HG03060 (cell line): ENCODE results near the gene RTP5.
"Not testable (repeated sequence)": the region's sequence is repeated elsewhere in the genome, so short reads cannot be mapped to it uniquely, and the experiment has no call there.

Experiments used
- ATAC-seq: cut with Tn5 transposase; IDR thresholded peaks from one replicate; pipeline ENCODE4 v1.9.1; 2021; ENCODE audit warnings: low read depth, moderate number of reproducible peaks; ENCODE audit not compliant: unreplicated experiment

Gene RTP5

DNA sequence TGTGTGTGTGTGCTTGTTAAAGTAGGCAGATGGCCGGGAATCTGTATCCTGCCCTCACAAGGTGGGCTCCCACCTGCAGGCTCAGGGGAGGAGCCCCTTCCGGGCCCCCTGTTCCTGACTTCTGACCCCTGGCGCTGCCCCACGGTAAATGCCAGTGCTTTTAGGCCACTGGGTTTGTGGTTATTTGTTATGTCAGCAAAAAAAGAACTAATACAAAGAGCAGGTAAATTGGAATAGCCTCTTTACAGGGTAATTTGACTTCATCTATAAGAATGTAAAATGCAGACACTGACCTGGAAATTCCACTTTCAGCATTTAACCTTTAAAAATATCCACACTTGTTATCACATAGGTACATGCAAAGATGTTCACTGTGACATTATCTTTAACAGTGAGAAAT, 44.2 kb downstream of the RTP5 start:
- no peak for ATAC-seq

DNA sequence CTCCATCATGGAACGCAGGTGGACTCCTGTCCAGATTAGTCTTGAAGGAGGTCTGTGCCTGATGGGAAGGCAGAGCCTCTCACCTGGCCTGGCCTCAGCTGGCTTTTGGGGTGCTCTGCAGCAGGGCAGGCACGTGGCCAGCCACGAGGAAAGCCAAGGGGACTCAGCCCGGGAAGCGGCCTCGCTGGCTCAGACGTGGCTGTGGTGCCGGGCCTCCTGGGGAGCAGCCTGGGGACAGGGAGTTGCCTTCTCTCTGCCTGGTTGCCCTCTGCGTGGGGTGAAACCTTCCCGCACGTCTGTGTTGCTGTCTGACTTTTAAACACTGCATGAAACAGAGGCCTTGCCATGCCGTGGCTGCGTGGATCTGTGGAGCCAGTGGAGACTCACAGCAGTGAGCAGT, 45.0 kb downstream of the RTP5 start:
- ATAC-seq, result no peak

DNA sequence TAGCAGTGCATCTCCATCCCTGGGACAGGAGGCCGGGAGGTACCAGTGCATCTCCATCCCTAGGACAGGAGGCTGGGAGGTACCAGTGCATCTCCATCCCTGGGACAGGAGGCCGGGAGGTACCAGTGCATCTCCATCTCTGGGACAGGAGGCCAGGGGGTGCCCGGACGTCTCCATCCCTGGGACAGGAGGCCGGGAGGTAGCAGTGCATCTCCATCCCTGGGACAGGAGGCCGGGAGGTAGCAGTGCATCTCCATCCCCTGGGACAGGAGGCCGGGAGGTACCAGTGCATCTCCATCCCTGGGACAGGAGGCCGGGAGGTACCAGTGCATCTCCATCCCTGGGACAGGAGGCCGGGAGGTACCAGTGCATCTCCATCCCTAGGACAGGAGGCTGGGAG, 52.1 kb downstream of the RTP5 start:
- ATAC-seq, result not testable (repeated sequence)

DNA sequence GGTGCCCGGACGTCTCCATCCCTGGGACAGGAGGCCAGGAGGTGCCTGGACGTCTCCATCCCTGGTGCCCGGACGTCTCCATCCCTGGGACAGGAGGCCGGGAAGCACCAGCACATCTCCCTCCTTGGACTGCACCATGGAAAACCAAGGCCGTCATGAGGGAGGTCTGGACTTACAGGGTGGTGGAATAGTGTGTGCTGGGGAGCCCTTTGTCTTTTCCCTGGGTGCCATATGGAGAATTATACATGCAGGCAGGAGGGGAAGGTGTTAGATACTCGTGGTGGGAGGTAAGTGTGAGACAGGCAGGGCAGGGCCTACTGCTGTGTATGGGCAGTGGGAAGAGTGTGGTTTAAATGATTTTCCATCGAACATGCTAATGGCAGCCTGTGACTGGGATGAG, 52.9 kb downstream of the RTP5 start:
- no peak for ATAC-seq

GRCh38 chr2:241922816-241923601, 53.5 kb downstream of the RTP5 start:
- ATAC-seq, result not testable (repeated sequence)
